Activated T-helper 17 cell treated with anti-CD3 and anti-CD28 coated beads, Interleukin-2, amount 50 U/mL, for 72 hours (primary cell): Measurements from ENCODE around the gene FRMPD2. TPM values are rescaled to one million over a fixed set of nuclear protein-coding genes. Genes with fewer than 3 reads are reported as not detected.

Experiments used
- ATAC-seq: fragments of 150-1000 bp; cut with Tn5 transposase; replicated peaks from 2 replicates; pipeline ENCODE4 v1.10.0; 2021; ENCODE audit warnings: mild to moderate bottlenecking, moderate library complexity
- H3K27ac Mint-ChIP-seq: one replicate; pipeline ENCODE4 v1.8.0; 2022; ENCODE audit warnings: mixed read lengths
- H3K27me3 Mint-ChIP-seq: one replicate; pipeline ENCODE4 v1.8.0; 2022; ENCODE audit warnings: mixed read lengths
- H3K36me3 Mint-ChIP-seq: one replicate; pipeline ENCODE4 v1.8.0; 2022; ENCODE audit warnings: low read depth, mild to moderate bottlenecking, mixed read lengths
- H3K4me1 Mint-ChIP-seq: one replicate; pipeline ENCODE4 v1.8.0; 2022; ENCODE audit warnings: mixed read lengths
- H3K4me3 Mint-ChIP-seq: one replicate; pipeline ENCODE4 v1.8.0; 2022; ENCODE audit warnings: mild to moderate bottlenecking, mixed read lengths
- H3K9me3 Mint-ChIP-seq: one replicate; pipeline ENCODE4 v1.8.0; 2022; ENCODE audit warnings: mixed read lengths
- total RNA-seq, 2 donors: library from RNA; stranded (reverse); gene quantifications; one replicate each; pipeline ENCODE4 v1.2.3, GENCODE V29; 2022

FRMPD2 gene
- total RNA-seq, 2 donors from 2014 or later, result 0.56 TPM; not detected in 1

DNA sequence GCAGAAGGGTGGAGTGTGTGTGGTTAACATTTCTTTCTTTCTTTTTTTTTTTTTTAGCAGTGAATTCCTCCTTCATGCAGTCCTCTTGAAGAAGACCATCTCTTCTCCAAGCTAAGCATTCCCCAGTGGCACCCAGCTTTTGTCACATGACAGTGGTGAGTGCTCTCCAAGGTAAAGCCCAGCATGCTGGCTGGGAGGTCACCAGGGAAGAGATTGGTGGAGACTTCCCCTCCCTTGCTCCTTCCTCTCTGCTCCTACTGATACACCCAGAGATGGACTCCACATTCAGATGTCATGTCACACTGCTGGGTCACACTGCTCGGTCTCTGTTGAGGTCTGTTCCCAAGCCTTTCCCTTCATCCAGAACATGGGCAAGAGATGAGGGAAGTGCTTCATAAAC lies 55.3 kb downstream of the FRMPD2 start:
- Mint-ChIP-seq H3K4me1 (no peaks in the 10 kb centered on the region), H3K9me3 (no peaks in the 10 kb centered on the region), H3K27ac (no peak overlapping the region), H3K4me3 (no peak overlapping the region), H3K27me3 (peaks cover 21% of the 10 kb centered on the region), H3K36me3 (no peaks in the 10 kb centered on the region)
- no peak for ATAC-seq

DNA sequence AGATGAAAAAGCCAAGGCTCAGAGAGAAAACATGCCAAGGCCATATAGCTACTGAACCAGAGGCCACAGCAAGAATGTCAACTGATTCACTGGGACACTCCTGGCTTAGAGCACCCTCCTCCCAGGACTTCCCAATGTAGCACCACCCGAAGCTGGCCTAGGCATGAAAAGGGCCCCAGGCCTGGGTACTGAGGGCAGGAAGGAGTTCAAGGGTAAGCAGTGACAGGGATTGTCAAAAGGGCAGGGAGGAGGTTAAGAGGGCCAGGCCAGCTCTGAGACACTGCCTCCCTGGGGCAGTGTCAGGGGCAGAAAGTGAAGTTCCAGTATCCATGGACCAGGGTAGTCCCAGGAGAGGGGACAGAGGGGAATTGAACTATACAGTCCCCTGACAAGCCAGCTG lies 57.8 kb downstream of the FRMPD2 start:
- H3K36me3 Mint-ChIP-seq, result no peaks in the 10 kb centered on the region
- ATAC-seq, result no peak
- H3K9me3 Mint-ChIP-seq, result no peaks in the 10 kb centered on the region
- H3K27me3 Mint-ChIP-seq, result peaks cover 13% of the 10 kb centered on the region
- no peaks in the 10 kb centered on the region for H3K4me1 Mint-ChIP-seq
- H3K4me3 Mint-ChIP-seq, result no peak overlapping the region
- H3K27ac Mint-ChIP-seq, result no peak overlapping the region

DNA sequence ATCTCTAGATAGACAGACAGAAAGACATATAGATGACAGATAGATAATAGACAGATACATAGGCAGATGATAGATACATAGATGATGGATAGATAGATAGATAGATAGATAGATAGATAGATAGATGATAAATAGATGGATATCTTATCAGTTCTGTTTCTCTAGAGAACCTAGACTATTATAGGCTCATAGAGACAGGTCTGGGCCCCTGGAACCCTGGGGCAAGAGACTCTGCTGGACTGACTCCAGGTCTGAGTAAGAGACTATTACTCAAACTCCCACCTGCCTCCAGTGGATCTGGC lies 58.3 kb downstream of the FRMPD2 start:
- H3K36me3 Mint-ChIP-seq, result no peaks in the 10 kb centered on the region
- H3K9me3 Mint-ChIP-seq, result no peaks in the 10 kb centered on the region
- H3K4me1 Mint-ChIP-seq, result no peaks in the 10 kb centered on the region
- H3K27me3 Mint-ChIP-seq, result peaks cover 11% of the 10 kb centered on the region
- ATAC-seq, result no peak
- H3K27ac Mint-ChIP-seq, result no peak overlapping the region
- H3K4me3 Mint-ChIP-seq, result no peak overlapping the region

DNA sequence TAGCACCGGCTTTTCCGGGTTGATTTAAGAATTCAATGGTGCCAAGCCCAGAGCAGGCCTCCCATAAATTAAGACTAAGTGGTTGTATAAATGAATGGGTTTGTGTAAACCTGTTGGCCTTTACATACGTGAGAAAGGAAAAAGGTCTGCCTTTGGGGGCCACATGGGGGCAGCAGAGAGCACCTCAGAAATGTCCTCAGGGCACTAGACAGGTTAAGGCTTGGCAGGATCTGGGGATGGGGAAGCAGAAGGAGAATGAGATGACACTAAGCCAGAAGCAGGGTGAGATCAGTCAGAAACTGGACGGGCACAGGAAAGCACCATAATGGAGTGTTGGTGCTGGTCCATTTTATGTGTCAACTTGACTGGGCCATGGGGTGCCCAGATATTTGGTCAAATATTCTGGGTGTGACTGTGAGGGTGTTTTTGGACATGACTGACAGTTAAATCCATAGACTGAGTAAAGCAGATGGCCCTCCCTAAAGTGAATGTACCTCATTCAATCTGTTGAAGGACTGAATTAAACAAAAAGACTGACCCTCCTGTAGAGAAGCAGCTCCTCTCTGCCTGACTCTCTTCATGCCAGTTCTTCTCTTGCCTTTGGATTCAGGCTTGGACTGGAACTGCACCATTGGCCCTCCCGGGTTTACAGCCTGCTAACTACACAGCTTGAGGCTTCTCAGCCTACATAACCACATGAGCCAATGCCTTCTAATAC lies 58.9 kb downstream of the FRMPD2 start:
- H3K27ac Mint-ChIP-seq, result no peak overlapping the region
- H3K27me3 Mint-ChIP-seq, result peaks cover 12% of the 10 kb centered on the region
- peak; percentile 45 for ATAC-seq
- no peak overlapping the region for H3K4me3 Mint-ChIP-seq
- H3K36me3 Mint-ChIP-seq, result no peaks in the 10 kb centered on the region
- no peaks in the 10 kb centered on the region for H3K9me3 Mint-ChIP-seq
- no peaks in the 10 kb centered on the region for H3K4me1 Mint-ChIP-seq

DNA sequence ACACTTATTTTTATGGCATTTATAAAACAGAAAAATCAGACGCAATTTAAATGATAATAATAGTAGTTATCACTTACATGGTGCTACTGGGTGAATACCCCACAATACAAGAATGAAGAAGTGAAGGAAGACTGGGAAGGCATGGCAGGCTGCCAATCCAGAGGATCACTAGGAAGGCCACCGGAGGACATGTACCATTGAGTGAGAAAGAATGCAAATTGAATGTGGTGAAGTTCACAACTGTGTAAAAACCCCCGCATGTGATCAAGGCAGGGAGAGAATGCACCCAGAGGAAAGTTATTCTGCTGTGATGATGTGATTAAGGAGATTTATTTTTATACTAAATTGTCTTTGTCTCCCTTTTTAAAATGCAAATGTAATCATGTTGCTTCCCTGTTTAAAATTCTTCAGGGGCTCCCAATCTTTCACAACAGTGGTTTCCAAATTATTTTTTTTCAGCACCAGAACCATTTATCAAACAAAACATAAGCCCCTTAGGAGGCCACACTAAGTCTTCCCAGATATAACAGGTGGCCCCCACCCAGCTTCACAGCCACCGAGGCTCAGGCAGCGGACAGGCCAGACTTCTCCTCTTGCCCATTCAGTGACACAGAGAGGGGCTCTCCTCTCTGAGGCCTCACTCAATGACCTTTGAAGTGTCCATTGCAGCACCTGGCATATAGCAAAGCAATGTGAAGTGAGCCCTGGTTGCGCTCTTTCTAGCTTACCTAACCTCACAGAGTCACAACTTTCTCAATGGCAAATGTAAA lies 59.6 kb downstream of the FRMPD2 start:
- H3K27ac Mint-ChIP-seq, result no peak overlapping the region
- H3K4me1 Mint-ChIP-seq, result no peaks in the 10 kb centered on the region
- H3K36me3 Mint-ChIP-seq, result no peaks in the 10 kb centered on the region
- ATAC-seq, result no peak
- no peak overlapping the region for H3K4me3 Mint-ChIP-seq
- peaks cover 9% of the 10 kb centered on the region for H3K27me3 Mint-ChIP-seq
- no peaks in the 10 kb centered on the region for H3K9me3 Mint-ChIP-seq

DNA sequence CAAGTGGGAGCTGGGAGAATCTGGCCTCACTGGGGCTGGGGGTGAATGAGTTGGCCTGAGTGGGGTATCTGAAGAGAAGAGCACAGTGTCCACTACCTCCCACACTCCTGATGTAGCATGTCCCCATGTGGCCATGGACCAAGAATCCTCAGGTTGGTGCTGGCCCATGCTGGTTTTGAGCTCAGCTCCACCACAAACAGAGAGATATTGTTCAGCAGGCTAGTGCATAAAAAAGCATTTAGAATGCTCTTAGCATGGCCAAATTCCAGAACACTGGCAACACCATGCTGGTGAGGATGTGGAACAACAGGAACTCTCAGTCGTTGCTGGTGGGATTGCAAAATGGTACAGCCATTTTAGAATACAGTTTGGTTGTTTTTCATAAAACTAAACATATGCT lies 61.4 kb downstream of the FRMPD2 start:
- no peak overlapping the region for H3K4me3 Mint-ChIP-seq
- no peaks in the 10 kb centered on the region for H3K4me1 Mint-ChIP-seq
- no peaks in the 10 kb centered on the region for H3K36me3 Mint-ChIP-seq
- H3K27ac Mint-ChIP-seq, result no peak overlapping the region
- peaks cover 4% of the 10 kb centered on the region for H3K27me3 Mint-ChIP-seq
- ATAC-seq, result no peak
- no peaks in the 10 kb centered on the region for H3K9me3 Mint-ChIP-seq

DNA sequence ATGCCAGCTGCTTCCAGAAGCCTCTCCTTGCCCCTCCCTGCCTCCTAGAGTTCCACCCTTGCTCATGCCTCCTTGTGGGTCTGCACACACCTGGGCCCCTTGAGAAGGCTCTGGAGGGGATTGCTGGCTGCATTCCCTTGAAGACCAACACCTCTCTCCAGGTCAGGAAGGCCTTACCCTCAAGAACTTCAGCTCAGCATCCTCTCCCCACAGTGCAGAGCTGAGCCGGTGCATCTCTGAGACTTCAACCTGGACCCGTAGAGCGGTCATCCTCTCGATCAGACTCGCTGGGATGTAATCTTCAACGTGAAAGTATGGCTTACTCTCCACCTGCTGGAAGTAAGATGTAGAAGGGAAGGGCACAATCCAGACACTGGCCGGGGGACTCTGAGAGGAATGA lies 62.7 kb downstream of the FRMPD2 start:
- peaks cover 7% of the 10 kb centered on the region for H3K27me3 Mint-ChIP-seq
- H3K9me3 Mint-ChIP-seq, result no peaks in the 10 kb centered on the region
- H3K4me3 Mint-ChIP-seq, result no peak overlapping the region
- no peaks in the 10 kb centered on the region for H3K4me1 Mint-ChIP-seq
- H3K27ac Mint-ChIP-seq, result no peak overlapping the region
- no peaks in the 10 kb centered on the region for H3K36me3 Mint-ChIP-seq
- ATAC-seq, result no peak

DNA sequence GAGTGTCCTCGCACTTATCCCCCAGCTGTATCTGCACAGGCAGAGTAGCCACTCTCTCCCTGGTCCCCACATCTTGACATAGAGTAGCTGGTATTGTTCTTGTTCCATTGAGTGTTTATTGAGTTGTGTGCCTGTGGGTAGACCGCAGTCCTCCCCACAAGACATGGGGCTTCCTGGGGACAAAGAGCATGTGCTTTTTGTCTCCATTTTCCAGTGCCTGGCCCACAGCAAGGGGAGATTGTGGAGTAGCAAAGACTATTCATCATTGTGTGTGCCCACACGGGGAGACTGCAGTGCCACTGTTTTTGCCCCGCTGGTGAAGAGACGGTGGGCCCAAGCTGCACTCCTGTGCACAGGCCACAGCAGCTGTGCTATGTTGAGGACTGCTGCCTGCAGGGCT lies 63.5 kb downstream of the FRMPD2 start:
- H3K27me3 Mint-ChIP-seq, result peaks cover 10% of the 10 kb centered on the region
- no peak overlapping the region for H3K27ac Mint-ChIP-seq
- no peaks in the 10 kb centered on the region for H3K4me1 Mint-ChIP-seq
- no peaks in the 10 kb centered on the region for H3K9me3 Mint-ChIP-seq
- H3K4me3 Mint-ChIP-seq, result no peak overlapping the region
- ATAC-seq, result no peak
- no peaks in the 10 kb centered on the region for H3K36me3 Mint-ChIP-seq

DNA sequence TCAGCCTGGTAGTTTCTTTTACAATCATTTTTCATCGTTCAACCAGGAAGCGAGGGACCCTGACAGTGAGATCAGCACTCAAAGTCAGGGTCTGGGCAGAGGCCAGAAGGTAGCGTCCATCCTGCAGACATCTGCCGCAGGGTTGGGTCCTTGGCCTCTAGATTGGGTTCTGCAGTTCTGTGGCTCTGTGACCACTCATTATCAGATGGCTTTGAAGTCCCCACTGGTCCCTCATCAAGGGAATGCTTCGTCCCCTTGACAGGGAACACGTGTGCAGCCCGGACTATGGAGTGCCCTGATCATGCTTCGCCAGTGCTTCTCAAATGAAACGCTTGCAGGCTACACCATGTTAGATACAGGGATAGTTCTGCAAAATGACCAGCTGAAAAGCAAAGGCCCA lies 64.1 kb downstream of the FRMPD2 start:
- no peak for ATAC-seq
- Mint-ChIP-seq H3K4me3 (no peak overlapping the region), H3K36me3 (no peaks in the 10 kb centered on the region), H3K27ac (no peak overlapping the region), H3K27me3 (peaks cover 10% of the 10 kb centered on the region), H3K4me1 (no peaks in the 10 kb centered on the region), H3K9me3 (no peaks in the 10 kb centered on the region)

DNA sequence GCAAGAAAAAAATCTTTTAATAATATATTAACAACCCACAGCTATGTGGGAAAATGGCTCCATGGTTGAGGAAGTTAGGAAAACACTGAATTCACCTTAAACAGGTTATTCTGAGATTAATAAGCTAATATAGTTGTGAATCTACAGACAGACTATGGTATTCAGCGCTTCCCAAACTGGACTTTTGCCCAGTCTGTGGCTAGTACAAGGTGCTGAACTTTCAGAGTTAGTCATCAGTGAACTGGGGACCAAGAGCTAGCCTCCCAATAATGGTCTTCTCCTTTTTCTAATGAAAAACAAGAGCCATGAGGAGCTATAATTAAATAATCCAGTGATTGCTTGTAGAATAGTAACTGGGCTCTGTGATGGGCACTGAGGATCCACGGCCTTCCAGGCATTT lies 65.3 kb downstream of the FRMPD2 start:
- H3K4me1 Mint-ChIP-seq, result no peaks in the 10 kb centered on the region
- no peaks in the 10 kb centered on the region for H3K9me3 Mint-ChIP-seq
- no peaks in the 10 kb centered on the region for H3K36me3 Mint-ChIP-seq

DNA sequence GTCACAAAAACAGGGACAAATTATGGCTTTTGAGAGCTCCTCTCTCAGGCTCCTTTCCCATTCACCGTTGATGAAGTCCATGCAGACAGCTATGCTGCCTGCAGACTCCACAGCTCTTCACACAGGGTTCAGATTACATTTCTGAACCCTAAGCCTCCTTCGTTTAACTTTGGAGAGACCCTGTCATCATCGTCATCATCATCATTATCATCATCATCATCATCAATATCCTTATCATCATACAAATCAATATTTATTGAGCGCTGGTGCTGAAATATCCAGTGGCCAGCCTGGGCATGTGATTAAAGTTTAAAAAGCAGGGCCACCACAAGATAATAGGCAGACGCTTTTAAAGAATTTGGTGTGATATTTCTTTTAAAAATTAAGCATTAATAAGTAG lies 66.6 kb downstream of the FRMPD2 start:
- no peaks in the 10 kb centered on the region for H3K9me3 Mint-ChIP-seq
- H3K27me3 Mint-ChIP-seq, result peaks cover 14% of the 10 kb centered on the region
- no peak for ATAC-seq
- no peak overlapping the region for H3K27ac Mint-ChIP-seq
- H3K4me1 Mint-ChIP-seq, result no peaks in the 10 kb centered on the region
- no peak overlapping the region for H3K4me3 Mint-ChIP-seq
- H3K36me3 Mint-ChIP-seq, result no peaks in the 10 kb centered on the region

More for the DNA sequence above, 65.3 kb downstream of the FRMPD2 start:
- Mint-ChIP-seq H3K27ac (no peak overlapping the region), H3K27me3 (peaks cover 10% of the 10 kb centered on the region), H3K4me3 (no peak overlapping the region)
- no peak for ATAC-seq

DNA sequence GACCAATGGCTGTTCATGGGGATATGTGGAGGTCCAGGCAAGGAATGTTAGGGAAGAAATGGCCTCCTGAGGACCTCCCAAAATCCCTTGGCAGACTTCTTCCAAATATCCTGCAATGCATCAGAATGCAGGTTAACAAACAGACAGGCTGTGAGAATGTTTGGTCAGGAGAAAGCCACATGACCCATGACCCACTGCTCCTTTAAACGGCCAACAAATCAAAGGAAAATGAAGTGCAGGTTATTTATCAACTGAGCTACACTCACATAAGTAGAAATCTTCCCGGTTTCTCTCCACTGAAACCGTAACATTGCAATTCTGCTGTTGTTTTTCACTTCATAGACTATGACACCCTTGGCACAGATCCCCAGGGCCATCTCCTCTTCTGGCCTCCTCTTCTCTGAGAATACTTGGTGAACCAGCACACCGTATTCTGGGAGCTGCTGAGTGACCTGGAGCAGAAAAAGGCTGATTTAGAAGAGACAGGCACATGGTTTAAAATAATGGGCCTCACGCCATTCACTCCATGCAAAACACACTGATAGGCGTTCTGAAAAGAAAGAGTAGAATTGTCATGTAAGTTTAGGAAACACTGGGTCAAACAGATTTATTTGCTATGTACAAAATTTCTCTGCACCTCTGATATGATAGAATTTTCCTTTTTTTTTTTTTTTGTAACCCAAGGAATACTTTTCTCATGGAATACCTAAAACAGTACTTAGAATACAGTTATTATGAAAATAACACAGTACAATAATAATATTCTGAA lies 67.8 kb downstream of the FRMPD2 start:
- H3K9me3 Mint-ChIP-seq, result no peaks in the 10 kb centered on the region
- no peak for ATAC-seq
- peaks cover 14% of the 10 kb centered on the region for H3K27me3 Mint-ChIP-seq
- no peak overlapping the region for H3K27ac Mint-ChIP-seq
- no peak overlapping the region for H3K4me3 Mint-ChIP-seq
- no peaks in the 10 kb centered on the region for H3K4me1 Mint-ChIP-seq
- H3K36me3 Mint-ChIP-seq, result no peaks in the 10 kb centered on the region

DNA sequence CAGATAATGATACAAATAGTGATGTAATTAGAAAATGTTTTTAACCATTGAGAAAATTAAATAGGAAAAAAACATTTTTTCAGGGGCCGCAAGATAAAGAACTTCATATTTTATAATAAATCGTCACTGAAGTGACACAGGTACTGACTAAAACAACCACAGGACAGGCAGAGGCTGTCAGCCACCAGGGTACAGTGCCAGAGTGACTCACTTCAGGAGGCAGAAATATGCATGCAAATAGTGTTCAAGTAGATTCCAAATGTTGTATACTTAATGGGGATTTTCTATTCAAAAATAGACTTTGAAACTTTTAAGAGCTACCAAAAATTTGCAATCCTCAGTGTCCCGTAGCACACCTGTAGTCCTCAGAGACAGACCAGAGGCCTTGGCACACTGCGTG lies 68.6 kb downstream of the FRMPD2 start:
- H3K27me3 Mint-ChIP-seq, result peaks cover 12% of the 10 kb centered on the region
- no peak for ATAC-seq
- H3K9me3 Mint-ChIP-seq, result no peaks in the 10 kb centered on the region
- no peak overlapping the region for H3K4me3 Mint-ChIP-seq
- H3K27ac Mint-ChIP-seq, result no peak overlapping the region
- no peaks in the 10 kb centered on the region for H3K36me3 Mint-ChIP-seq
- H3K4me1 Mint-ChIP-seq, result no peaks in the 10 kb centered on the region

DNA sequence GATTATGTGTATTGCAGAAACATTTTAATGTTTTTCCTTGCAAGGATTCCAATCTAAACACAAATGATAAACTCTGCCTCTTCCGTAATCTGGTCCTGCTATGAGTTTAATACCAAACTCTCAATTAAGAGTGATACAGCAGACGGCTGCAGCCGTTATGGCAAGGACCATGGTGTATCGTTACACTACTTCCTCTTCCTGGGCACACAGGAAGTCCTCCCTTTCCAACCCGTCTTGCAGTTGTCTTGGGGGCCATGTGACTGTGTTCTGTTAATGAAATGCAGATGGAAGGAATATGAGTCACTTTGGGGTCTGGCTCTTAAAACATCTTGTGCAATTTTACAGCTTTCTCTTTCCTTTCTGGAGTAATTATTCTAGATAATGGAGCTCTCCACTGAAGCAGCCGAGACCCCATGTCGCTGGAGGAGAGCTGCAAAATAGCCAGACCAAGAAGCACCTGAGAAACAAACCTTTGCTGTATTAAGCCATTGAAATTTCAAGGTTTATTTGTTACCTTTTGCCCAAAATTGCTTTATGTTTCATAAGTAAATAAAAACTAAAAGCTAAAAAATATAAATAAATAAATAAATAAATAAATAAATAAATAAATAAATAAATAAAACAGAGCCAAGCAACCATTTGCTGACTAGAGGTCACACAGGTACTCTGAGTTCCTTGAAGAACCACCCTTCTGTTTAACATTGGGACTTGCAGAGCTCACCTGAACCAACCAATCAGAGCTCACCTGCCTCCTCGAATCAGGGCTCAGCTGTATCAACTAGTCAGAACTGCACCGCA lies 74.7 kb downstream of the FRMPD2 start:
- Mint-ChIP-seq H3K27me3 (peaks cover 4% of the 10 kb centered on the region), H3K4me3 (no peak overlapping the region), H3K27ac (no peak overlapping the region), H3K4me1 (no peaks in the 10 kb centered on the region), H3K36me3 (no peaks in the 10 kb centered on the region), H3K9me3 (no peaks in the 10 kb centered on the region)
- no peak for ATAC-seq
